ENCODE results near the gene PGGHG.

The PGGHG gene

DNA sequence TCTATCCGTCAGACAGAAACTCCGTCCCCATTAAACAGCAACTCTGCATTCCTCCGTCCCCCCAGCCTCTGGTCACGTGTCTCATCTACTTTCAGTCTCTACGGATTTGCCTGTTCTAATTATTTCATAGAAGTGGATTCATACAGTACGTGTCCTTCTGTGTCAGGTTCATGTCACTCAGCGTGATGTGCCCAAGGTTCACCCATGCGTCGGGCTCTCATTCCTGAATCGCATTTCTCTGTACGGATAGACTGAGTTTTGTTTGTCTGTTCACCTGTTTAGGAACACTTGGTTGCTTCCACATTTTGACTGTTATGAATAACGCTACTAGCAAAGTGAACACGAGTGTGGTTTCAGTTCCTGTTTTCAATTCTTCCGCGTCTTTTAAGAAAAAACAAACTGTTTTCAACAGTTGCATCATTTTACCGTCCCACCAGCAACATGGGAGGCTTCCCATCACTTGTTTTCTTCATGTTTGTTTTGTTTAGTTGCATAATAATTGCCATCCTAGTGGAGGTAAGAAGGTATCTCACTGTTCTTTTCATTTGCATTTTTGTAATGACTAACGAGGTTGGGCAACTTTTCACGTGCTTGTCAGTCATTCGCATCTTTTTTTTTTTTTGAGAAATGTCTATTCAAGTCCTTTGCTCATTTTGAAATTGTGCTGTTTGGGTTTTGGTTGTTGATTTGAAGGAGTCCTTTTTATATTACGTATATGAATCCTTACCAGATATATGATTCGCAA is 19.6 kb upstream of the PGGHG start:
- no peak for ATAC-seq (ENCODE audit: low read depth)
- no peak overlapping the region for H3K4me3 ChIP-seq (ENCODE audit: severe bottlenecking)

DNA sequence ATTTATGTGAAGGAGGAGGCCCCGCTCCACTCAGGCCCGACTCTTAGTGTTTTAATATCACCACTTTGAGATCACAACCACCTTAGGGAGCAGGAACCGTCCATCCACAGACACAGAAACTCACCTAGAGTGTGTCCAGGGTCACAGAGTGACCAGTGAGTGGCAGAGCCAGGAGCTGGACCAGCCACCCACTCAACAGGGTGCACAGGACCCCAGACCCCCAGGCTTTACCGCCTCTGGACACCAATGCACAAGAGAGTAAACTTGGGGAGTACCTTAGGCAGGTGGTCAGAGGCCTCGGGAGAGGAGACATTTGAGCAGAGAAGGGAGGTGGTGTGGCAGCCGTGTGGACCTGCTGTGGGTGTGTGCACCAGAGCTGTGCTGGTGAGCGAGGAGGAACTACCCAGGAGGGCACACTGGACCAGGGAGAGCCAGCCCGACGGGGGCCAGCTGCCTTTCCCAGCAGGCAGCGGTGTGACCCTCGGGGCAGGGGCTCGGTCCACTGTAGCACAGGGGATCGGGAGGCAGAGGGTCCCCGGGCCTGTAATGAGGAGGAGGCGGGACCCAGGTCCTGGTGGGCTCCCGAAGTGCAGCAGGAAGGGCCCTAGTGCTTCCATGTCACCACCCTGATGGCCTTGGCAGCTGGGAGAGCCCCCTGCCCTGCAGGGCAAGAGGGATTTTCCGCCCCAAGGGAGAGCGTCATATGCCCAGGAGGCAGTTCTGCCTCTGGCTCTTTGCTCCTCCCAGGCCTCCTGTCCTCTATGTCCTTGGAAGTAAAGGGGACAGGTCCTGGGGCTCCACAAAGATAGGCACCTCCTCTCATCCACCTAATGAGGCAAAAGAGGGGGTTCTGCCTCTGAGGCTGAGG is 18.2 kb upstream of the PGGHG start:
- no peak overlapping the region for H3K4me3 ChIP-seq (ENCODE audit: severe bottlenecking)
- H3K9me3 ChIP-seq (ENCODE audit: severe bottlenecking), result peaks cover 3% of the 10 kb centered on the region
- H3K4me1 ChIP-seq (ENCODE audit: insufficient read depth, poor library complexity, severe bottlenecking), result no peaks in the 10 kb centered on the region
- H3K27ac ChIP-seq (ENCODE audit: poor library complexity, severe bottlenecking), result no peak overlapping the region
- TF ChIP-seq, protein P1, sequence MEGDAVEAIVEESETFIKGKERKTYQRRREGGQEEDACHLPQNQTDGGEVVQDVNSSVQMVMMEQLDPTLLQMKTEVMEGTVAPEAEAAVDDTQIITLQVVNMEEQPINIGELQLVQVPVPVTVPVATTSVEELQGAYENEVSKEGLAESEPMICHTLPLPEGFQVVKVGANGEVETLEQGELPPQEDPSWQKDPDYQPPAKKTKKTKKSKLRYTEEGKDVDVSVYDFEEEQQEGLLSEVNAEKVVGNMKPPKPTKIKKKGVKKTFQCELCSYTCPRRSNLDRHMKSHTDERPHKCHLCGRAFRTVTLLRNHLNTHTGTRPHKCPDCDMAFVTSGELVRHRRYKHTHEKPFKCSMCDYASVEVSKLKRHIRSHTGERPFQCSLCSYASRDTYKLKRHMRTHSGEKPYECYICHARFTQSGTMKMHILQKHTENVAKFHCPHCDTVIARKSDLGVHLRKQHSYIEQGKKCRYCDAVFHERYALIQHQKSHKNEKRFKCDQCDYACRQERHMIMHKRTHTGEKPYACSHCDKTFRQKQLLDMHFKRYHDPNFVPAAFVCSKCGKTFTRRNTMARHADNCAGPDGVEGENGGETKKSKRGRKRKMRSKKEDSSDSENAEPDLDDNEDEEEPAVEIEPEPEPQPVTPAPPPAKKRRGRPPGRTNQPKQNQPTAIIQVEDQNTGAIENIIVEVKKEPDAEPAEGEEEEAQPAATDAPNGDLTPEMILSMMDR (IDR thresholded peaks at IDR 0.05; ENCODE audit: poor library complexity, severe bottlenecking), result no peak
- DNase-seq (ENCODE audit: low spot score), result no peak
- H3K27me3 ChIP-seq (ENCODE audit: insufficient read depth, poor library complexity, severe bottlenecking), result peaks cover 8% of the 10 kb centered on the region
- no peak for ATAC-seq (ENCODE audit: low read depth)
- H3K36me3 ChIP-seq (ENCODE audit: low read depth), result no peaks in the 10 kb centered on the region

More for the DNA sequence above, 19.6 kb upstream of the PGGHG start:
- Histone ChIP-seq H3K4me1 (ENCODE audit: insufficient read depth, poor library complexity, severe bottlenecking) (no peaks in the 10 kb centered on the region), H3K9me3 (ENCODE audit: severe bottlenecking) (peaks cover 3% of the 10 kb centered on the region), H3K27me3 (ENCODE audit: insufficient read depth, poor library complexity, severe bottlenecking) (peaks cover 3% of the 10 kb centered on the region), H3K36me3 (ENCODE audit: low read depth) (no peaks in the 10 kb centered on the region), H3K27ac (ENCODE audit: poor library complexity, severe bottlenecking) (no peak overlapping the region)
- no peak for DNase-seq (ENCODE audit: low spot score)
- TF ChIP-seq, protein P1 (IDR thresholded peaks at IDR 0.05; ENCODE audit: poor library complexity, severe bottlenecking), result no peak

GRCh38 chr11:271319-271715 is 17.6 kb upstream of the PGGHG start:
- peaks cover 11% of the 10 kb centered on the region for H3K27me3 ChIP-seq (ENCODE audit: insufficient read depth, poor library complexity, severe bottlenecking)
- no peak overlapping the region for H3K27ac ChIP-seq (ENCODE audit: poor library complexity, severe bottlenecking)
- H3K9me3 ChIP-seq (ENCODE audit: severe bottlenecking), result peaks cover 5% of the 10 kb centered on the region
- no peak for DNase-seq (ENCODE audit: low spot score)
- no peak overlapping the region for H3K4me3 ChIP-seq (ENCODE audit: severe bottlenecking)
- no peaks in the 10 kb centered on the region for H3K36me3 ChIP-seq (ENCODE audit: low read depth)
- no peaks in the 10 kb centered on the region for H3K4me1 ChIP-seq (ENCODE audit: insufficient read depth, poor library complexity, severe bottlenecking)
- ATAC-seq (ENCODE audit: low read depth), result no peak
- TF ChIP-seq, protein P1 (IDR thresholded peaks at IDR 0.05; ENCODE audit: poor library complexity, severe bottlenecking), result no peak

DNA sequence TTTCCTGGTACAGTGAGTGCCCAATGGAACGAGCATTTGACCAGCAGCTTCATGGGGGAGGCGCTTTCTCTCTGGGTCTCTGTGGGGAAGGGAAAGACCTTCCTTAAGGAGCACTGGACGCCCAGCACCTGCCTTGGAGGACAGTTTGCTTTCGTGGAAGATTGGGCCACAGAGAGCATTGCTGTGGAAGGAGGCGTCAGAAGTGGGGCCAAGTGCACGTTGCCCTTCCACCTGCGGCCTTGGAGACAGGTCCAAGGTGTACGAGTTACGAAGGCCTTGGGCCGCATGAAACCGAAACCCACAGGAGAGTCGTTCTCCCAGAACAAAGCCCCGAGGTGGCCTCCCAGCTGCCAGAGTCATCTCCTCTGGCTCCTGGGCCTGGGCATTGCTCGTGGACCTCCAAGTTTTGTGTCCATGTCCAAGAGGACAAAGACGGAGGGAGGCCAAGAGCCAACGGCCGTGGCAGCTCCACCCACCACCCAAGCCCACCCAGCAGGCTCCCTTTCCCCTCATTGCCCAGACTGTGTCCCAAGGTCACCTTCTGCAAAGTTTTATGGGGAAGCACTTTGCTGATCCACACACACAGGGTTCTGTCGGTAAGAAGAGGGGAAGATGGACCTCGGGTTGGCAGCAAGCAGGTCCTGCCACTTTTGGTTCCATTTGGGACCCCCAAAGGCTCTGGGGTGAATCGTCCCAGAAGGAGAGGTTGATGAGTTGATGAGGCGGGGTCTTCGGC is 16.6 kb upstream of the PGGHG start:
- DNase-seq (ENCODE audit: low spot score) (no peak), ATAC-seq (ENCODE audit: low read depth) (no peak)
- TF ChIP-seq, protein P1 (IDR thresholded peaks at IDR 0.05; ENCODE audit: poor library complexity, severe bottlenecking), result no peak
- peaks cover 9% of the 10 kb centered on the region for H3K9me3 ChIP-seq (ENCODE audit: severe bottlenecking)
- no peak overlapping the region for H3K4me3 ChIP-seq (ENCODE audit: severe bottlenecking)
- H3K36me3 ChIP-seq (ENCODE audit: low read depth), result no peaks in the 10 kb centered on the region
- H3K4me1 ChIP-seq (ENCODE audit: insufficient read depth, poor library complexity, severe bottlenecking), result no peaks in the 10 kb centered on the region
- no peak overlapping the region for H3K27ac ChIP-seq (ENCODE audit: poor library complexity, severe bottlenecking)
- H3K27me3 ChIP-seq (ENCODE audit: insufficient read depth, poor library complexity, severe bottlenecking), result peaks cover 15% of the 10 kb centered on the region

Measured in RWPE2 (cell line).